Thymus (tissue), 11 donors: ENCODE data around the gene CXCR2. TPM values are rescaled to one million over a fixed set of nuclear protein-coding genes. Genes with fewer than 3 reads are reported as not detected.
"Not testable (repeated sequence)": the region's sequence is repeated elsewhere in the genome, so short reads cannot be mapped to it uniquely, and the experiment has no call there.

ENCODE experiments used
- DNase-seq, 9 donors: peaks; one replicate each; pipeline ENCODE4 v3.0.0-alpha.2; 2013; ENCODE audit warnings: low spot score in 9 of 9, low read depth in 6 of 9, missing footprints in 1 of 9
- H3K27ac ChIP-seq, 2 donors: one replicate each; pipeline ENCODE4 v1.5.1; 2013; ENCODE audit warnings: control low read depth in 1 of 2, low read depth in 1 of 2, low read length in 1 of 2, mild to moderate bottlenecking in 1 of 2, moderate library complexity in 1 of 2
- H3K27me3 ChIP-seq, 2 donors: one replicate each; pipeline ENCODE4 v1.5.1; 2013; ENCODE audit warnings: low read length in 1 of 2; ENCODE audit not compliant: control insufficient read depth in 2 of 2, insufficient read depth in 1 of 2
- H3K36me3 ChIP-seq, 2 donors: one replicate each; pipeline ENCODE4 v1.5.1; 2013; ENCODE audit warnings: low read length in 1 of 2, mild to moderate bottlenecking in 1 of 2, moderate library complexity in 1 of 2; ENCODE audit not compliant: control insufficient read depth in 2 of 2, insufficient read depth in 2 of 2
- H3K4me1 ChIP-seq, 2 donors: one replicate each; pipeline ENCODE4 v1.5.1; 2013; ENCODE audit warnings: low read length in 2 of 2; ENCODE audit not compliant: control insufficient read depth in 2 of 2, insufficient read depth in 2 of 2
- H3K4me3 ChIP-seq, 2 donors: one replicate each; pipeline ENCODE4 v1.5.1; 2013; ENCODE audit warnings: low read length in 2 of 2, control low read depth in 1 of 2, mild to moderate bottlenecking in 1 of 2
- H3K9me3 ChIP-seq, 2 donors: one replicate each; pipeline ENCODE4 v1.5.1; 2013; ENCODE audit warnings: low read length in 1 of 2, mild to moderate bottlenecking in 1 of 2; ENCODE audit not compliant: control insufficient read depth in 2 of 2, insufficient read depth in 1 of 2
- WGBS: extraction: QIAGEN DNeasy Blood & Tissue Kit; methylation state at CpG from one replicate; pipeline ENCODE4 v1.1.7; 2013; 5-methylcytosine and 5-hydroxymethylcytosine counted together
- polyA plus RNA-seq: library from polyadenylated mRNA; stranded (reverse); fragments of 200-250 nt; gene quantifications from one replicate; pipeline ENCODE4 v1.2.3, GENCODE V29; 2013
- total RNA-seq: library from RNA; stranded (reverse); fragments of 120-200 nt; gene quantifications from one replicate; pipeline ENCODE4 v1.2.4, GENCODE V29; 2013
- donor health status: healthy.

The CXCR2 gene
- total and polyA plus RNA-seq, 2 donors, result 0.38 to 0.57 TPM

- H3K36me3 ChIP-seq, result no peaks in the 10 kb centered on the region
- peak; percentile 36 to 89 (median 74) for DNase-seq
- H3K27ac ChIP-seq, result no peak overlapping the region
- peaks cover 0 to 2% of the 10 kb centered on the region in 2 donors for H3K27me3 ChIP-seq
- 55% methylated on average over 9 of the region's 9 CpGs for WGBS
- H3K4me1 ChIP-seq, result peaks cover 14 to 31% of the 10 kb centered on the region in 2 donors
- no peak overlapping the region for H3K4me3 ChIP-seq
- no peaks in the 10 kb centered on the region for H3K9me3 ChIP-seq
Observed at GRCh38 chr2:218168635-218169462, 43.0 kb downstream of the CXCR2 start.

GRCh38 chr2:218169757-218170546 lies 44.1 kb downstream of the CXCR2 start:
- 79% methylated on average over 5 of the region's 5 CpGs for WGBS
- H3K36me3 ChIP-seq, result no peaks in the 10 kb centered on the region
- no peak overlapping the region for H3K4me3 ChIP-seq
- peaks cover 14 to 31% of the 10 kb centered on the region in 2 donors for H3K4me1 ChIP-seq
- peak in 3 of 9 donors; percentile 14 to 43 (median 21) for DNase-seq
- no peaks in the 10 kb centered on the region for H3K27me3 ChIP-seq
- no peaks in the 10 kb centered on the region for H3K9me3 ChIP-seq
- no peak overlapping the region for H3K27ac ChIP-seq

DNA sequence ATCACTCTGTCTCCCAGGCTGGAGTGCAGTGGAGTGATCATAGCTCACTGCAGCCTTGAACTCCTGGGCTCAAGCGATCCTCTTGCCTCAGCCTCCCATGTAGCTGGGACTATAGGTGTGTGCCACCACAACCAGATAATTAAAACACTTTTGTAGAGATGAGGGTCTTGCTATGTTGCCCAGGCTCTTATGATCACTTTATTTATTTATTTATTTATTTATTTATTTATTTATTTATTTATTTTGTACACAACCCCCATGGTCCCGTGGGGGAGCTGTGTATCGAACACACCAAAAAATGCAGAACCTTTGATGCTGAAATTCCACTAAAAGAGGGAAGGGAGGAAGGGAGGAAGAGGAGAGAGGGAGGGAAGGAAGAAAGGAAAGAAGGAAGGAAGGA lies 45.9 kb downstream of the CXCR2 start:
- H3K9me3 ChIP-seq, H3K27ac ChIP-seq, H3K4me3 ChIP-seq, H3K36me3 ChIP-seq, DNase-seq, H3K27me3 ChIP-seq: not testable (repeated sequence)
- H3K4me1 ChIP-seq, result peaks cover 14 to 26% of the 10 kb centered on the region in 2 donors
- 97% methylated on average over 3 of the region's 3 CpGs for WGBS

GRCh38 chr2:218172845-218173244 lies 47.0 kb downstream of the CXCR2 start:
- no peak overlapping the region for H3K27ac ChIP-seq
- no peak overlapping the region for H3K4me3 ChIP-seq
- H3K9me3 ChIP-seq, result no peaks in the 10 kb centered on the region
- peaks cover 5 to 16% of the 10 kb centered on the region in 2 donors for H3K4me1 ChIP-seq
- no peaks in the 10 kb centered on the region for H3K36me3 ChIP-seq
- WGBS, result 100% methylated on average over 2 of the region's 2 CpGs
- DNase-seq, result no peak
- H3K27me3 ChIP-seq, result no peaks in the 10 kb centered on the region

DNA sequence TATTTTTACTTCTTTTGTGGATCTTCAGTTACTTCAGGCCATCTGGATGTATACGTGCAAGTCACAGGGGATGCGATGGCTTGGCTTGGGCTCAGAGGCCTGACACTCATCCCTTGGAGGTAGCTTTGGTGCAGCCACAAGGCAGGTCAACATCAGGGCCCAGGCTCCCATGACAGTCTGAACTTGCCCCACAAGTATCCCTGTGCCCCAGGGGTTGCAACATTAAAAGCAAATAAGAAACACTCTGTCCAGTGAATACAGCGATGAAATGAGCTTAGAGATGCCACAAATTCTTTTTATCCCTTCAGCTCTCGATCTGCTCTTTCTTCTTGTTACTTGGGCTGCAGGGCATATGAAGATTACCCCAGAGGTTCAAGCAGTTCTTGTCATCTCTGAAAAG lies 54.0 kb downstream of the CXCR2 start:
- peaks cover 0 to 3% of the 10 kb centered on the region in 2 donors for H3K27me3 ChIP-seq
- no peaks in the 10 kb centered on the region for H3K9me3 ChIP-seq
- no peaks in the 10 kb centered on the region for H3K36me3 ChIP-seq
- DNase-seq, result no peak
- H3K4me3 ChIP-seq, result no peak overlapping the region
- 98% methylated on average over 4 of the region's 4 CpGs for WGBS
- no peaks in the 10 kb centered on the region for H3K4me1 ChIP-seq
- H3K27ac ChIP-seq, result no peak overlapping the region

- WGBS, result 84% methylated on average over 9 of the region's 9 CpGs
- DNase-seq, result no peak
- H3K27ac ChIP-seq, result no peak overlapping the region
Observed at GRCh38 chr2:218180467-218181114, 54.8 kb downstream of the CXCR2 start.

DNA sequence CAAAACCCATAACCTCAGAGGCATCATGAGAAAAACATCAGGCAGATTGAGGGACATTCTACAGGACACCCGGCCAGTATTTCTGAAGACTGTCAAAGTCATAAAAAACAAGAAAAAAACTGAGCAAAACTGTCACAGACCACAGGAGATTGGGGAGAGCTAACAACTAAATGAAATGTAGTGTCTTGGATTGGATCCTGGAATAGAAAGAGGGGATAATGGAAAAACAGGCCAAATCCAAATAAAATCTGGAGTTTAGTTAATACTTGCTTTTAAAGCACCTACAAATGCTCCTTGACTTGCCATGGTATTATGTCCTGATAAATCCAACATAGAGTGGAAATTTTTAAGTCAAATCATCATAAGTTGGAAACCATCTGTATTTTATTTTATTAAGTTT lies 58.5 kb downstream of the CXCR2 start:
- Histone ChIP-seq H3K9me3 (no peaks in the 10 kb centered on the region), H3K4me1 (peaks cover 3 to 7% of the 10 kb centered on the region in 2 donors), H3K27ac (no peak overlapping the region), H3K27me3 (peaks cover 0 to 3% of the 10 kb centered on the region in 2 donors), H3K4me3 (no peak overlapping the region), H3K36me3 (no peaks in the 10 kb centered on the region)
- DNase-seq, result no peak
- 98% methylated on average over 1 of the region's 1 CpG for WGBS

More at GRCh38 chr2:218180467-218181114, 54.8 kb downstream of the CXCR2 start:
- no peaks in the 10 kb centered on the region for H3K9me3 ChIP-seq
- H3K4me1 ChIP-seq, result no peaks in the 10 kb centered on the region
- no peaks in the 10 kb centered on the region for H3K36me3 ChIP-seq
- peaks cover 0 to 3% of the 10 kb centered on the region in 2 donors for H3K27me3 ChIP-seq
- H3K4me3 ChIP-seq, result no peak overlapping the region

DNA sequence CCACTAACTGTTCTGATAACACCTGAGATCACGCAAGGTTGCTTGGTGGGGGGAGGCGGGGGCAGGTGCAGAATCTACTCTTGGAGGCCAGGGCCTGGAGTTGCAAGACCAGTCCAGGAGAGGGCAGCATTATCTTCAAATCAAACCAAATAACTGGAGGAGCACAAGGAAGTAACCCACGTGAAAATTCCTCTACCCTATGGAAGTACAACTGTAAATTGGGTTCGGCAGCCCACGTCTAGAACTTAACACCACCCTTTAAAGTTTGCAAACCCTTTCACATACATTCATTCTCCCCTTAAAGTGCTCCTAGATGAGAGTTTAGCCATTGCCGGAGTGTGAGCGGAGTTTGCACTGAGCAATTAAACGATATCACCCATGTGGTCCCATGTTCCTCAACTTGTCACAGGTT lies 60.5 kb downstream of the CXCR2 start:
- Histone ChIP-seq H3K36me3 (no peaks in the 10 kb centered on the region), H3K4me1 (peaks cover 3 to 7% of the 10 kb centered on the region in 2 donors), H3K27me3 (peaks cover 0 to 3% of the 10 kb centered on the region in 2 donors), H3K9me3 (no peaks in the 10 kb centered on the region), H3K4me3 (no peak overlapping the region), H3K27ac (no peak overlapping the region)
- DNase-seq, result peak in 8 of 9 donors; percentile 30 to 76 (median 50)
- WGBS, result 38% methylated on average over 8 of the region's 8 CpGs
